SU-DHL-6 (cell line): ENCODE data around the gene RABL6.

Experiments used
- EZH2phosphoT487 ChIP-seq: fragments of 200-600 bp; sonication (generic), shearing (Covaris generic); conservative IDR thresholded peaks from 2 replicates; pipeline ENCODE4 v1.6.1; 2018; ENCODE audit warnings: mild to moderate bottlenecking, antibody characterized with exemption, low read length, moderate library complexity, mixed read lengths
- TF ChIP-seq, protein P1 (sequence below): fragments of 200-600 bp; sonication (generic); IDR thresholded peaks from one replicate; pipeline ENCODE4 v1.5.1; 2017; ENCODE audit warnings: antibody characterized with exemption, mild to moderate bottlenecking, low read length, moderate library complexity; ENCODE audit not compliant: insufficient read depth, poor library complexity, severe bottlenecking

DNA sequence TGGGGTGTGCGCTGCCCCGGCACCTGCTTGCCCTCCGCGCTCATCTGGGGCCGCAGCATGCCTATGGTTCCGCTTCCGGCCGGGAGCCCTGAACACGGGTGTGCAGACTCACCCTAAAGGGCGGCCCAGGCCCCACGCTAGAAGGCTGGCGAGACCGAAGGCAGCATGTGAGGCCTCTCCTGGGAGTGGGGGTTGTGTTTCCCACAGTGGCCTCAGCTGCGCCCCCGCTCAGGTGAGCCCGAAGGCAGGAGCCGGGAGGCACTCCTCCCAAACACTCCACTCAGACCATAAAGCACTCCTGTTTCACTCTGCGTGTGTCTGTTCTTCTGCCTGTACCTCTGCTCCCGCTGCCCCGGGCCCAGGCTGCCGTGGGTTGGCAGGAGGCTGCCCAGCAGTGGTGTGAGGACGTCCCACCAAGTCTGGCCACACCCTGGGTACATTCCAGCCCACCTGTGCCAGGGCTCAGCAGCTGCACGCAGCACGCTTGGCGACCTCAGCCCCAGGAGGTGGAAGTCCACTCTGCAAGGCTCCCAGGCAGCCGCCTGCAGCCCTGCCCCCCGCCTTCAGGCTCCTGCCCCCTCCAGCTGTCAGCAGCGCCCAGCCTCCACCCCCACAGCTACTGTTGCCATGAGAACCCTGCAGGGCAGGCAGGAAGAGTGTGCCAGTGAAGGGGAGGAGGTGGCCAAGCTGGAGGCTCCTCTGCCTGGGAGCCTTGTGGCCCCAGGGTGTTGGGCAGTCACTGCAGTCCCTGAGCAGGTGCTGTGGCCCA, 33.3 kb downstream of the RABL6 start:
- TF ChIP-seq, protein P1, sequence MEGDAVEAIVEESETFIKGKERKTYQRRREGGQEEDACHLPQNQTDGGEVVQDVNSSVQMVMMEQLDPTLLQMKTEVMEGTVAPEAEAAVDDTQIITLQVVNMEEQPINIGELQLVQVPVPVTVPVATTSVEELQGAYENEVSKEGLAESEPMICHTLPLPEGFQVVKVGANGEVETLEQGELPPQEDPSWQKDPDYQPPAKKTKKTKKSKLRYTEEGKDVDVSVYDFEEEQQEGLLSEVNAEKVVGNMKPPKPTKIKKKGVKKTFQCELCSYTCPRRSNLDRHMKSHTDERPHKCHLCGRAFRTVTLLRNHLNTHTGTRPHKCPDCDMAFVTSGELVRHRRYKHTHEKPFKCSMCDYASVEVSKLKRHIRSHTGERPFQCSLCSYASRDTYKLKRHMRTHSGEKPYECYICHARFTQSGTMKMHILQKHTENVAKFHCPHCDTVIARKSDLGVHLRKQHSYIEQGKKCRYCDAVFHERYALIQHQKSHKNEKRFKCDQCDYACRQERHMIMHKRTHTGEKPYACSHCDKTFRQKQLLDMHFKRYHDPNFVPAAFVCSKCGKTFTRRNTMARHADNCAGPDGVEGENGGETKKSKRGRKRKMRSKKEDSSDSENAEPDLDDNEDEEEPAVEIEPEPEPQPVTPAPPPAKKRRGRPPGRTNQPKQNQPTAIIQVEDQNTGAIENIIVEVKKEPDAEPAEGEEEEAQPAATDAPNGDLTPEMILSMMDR: no peak
- no peak for TF ChIP-seq EZH2phosphoT487
